ENCODE results near the gene ALG12.

DNA sequence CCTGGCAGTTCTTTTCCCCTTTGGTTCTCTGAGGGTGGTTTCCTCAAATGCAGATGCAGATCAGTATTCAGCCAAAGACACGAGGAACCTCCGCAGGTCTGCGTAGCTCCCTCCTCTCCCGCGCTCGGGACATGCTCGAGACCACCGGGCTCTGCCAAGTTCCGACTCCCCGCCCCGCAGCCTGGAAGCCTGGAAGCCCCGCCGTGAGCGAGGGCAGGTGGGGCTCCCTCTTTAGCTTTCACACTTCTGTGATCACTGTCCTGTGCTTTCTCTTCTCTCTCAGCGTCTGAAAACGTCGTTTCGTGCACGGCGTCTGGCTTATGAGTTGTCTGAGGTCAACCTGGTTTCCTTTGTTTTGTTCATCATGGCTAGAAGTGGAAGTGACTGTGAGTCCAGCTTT, 38.0 kb downstream of the ALG12 start:
- TF ChIP-seq, protein P1, sequence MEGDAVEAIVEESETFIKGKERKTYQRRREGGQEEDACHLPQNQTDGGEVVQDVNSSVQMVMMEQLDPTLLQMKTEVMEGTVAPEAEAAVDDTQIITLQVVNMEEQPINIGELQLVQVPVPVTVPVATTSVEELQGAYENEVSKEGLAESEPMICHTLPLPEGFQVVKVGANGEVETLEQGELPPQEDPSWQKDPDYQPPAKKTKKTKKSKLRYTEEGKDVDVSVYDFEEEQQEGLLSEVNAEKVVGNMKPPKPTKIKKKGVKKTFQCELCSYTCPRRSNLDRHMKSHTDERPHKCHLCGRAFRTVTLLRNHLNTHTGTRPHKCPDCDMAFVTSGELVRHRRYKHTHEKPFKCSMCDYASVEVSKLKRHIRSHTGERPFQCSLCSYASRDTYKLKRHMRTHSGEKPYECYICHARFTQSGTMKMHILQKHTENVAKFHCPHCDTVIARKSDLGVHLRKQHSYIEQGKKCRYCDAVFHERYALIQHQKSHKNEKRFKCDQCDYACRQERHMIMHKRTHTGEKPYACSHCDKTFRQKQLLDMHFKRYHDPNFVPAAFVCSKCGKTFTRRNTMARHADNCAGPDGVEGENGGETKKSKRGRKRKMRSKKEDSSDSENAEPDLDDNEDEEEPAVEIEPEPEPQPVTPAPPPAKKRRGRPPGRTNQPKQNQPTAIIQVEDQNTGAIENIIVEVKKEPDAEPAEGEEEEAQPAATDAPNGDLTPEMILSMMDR (IDR thresholded peaks at IDR 0.05): no peak
- TF ChIP-seq, protein P2, sequence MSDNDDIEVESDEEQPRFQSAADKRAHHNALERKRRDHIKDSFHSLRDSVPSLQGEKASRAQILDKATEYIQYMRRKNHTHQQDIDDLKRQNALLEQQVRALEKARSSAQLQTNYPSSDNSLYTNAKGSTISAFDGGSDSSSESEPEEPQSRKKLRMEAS (CRISPR knock-in tag; IDR thresholded peaks at IDR 0.05): no peak

All from WTC11 (cell line).